ENCODE data around the gene SLC25A51.
"Not testable (repeated sequence)": the region's sequence is repeated elsewhere in the genome, so short reads cannot be mapped to it uniquely, and the experiment has no call there.

The SLC25A51 gene

GRCh38 chr9:37914701-37915358 lies 10.9 kb upstream of the SLC25A51 start:
- TF ChIP-seq Cebpa-rat (IDR thresholded peaks at IDR 0.05) = no peak
- Histone ChIP-seq H3K4me3 (no peak overlapping the region), H3K36me3 (no peaks in the 10 kb centered on the region), H3K27ac (no peak overlapping the region), H3K4me2 (no peak overlapping the region), H4K20me1 (no peaks in the 10 kb centered on the region), H3K9ac (no peak overlapping the region), H3K27me3 (no peaks in the 10 kb centered on the region), H3K4me1 (peaks cover 0 to 28% (median 9%) of the 10 kb centered on the region in 10 experiments; a peak in 13 of 20 replicates), H3K9me3 (replicated peaks in 1 of 11) (no peaks in the 10 kb centered on the region)

DNA sequence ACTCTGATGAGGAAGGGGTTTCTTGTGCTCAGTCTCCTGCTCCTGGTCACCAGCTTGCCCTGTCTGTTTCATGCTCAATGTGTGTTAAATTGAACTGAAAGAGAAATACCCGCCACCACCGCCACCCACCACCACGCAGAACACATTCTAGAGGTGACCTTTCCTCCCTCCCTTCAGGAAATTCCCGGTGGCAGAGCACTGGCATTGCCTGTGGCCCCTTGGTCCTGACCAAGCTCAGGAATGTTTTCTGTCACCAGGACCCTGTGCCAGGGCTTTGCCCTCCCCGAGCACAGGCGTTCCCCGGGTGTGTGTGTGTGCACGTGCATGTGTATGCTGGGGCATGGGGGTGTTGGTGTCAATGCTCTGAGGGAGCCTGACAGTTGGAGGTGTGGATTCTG lies 10.2 kb upstream of the SLC25A51 start:
- H3K4me2 ChIP-seq = no peak overlapping the region
- TF ChIP-seq Cebpa-rat (IDR thresholded peaks at IDR 0.05) = no peak
- no peak overlapping the region for H3K27ac ChIP-seq
- H3K9me3 ChIP-seq (replicated peaks in 1 of 11) = no peaks in the 10 kb centered on the region
- no peak overlapping the region for H3K9ac ChIP-seq
- H3K4me1 ChIP-seq = peaks cover 0 to 33% (median 11%) of the 10 kb centered on the region in 10 experiments; a peak in 14 of 20 replicates
- no peaks in the 10 kb centered on the region for H3K36me3 ChIP-seq
- H3K27me3 ChIP-seq = no peaks in the 10 kb centered on the region
- no peaks in the 10 kb centered on the region for H4K20me1 ChIP-seq
- no peak overlapping the region for H3K4me3 ChIP-seq

GRCh38 chr9:37913480-37914153 lies 9.7 kb upstream of the SLC25A51 start:
- no peaks in the 10 kb centered on the region for H3K9me3 ChIP-seq (replicated peaks in 1 of 11)
- H3K4me1 ChIP-seq = peaks cover 0 to 38% (median 15%) of the 10 kb centered on the region in 10 experiments; a peak in 18 of 20 replicates
- H3K9ac ChIP-seq = no peak overlapping the region
- H4K20me1 ChIP-seq = no peaks in the 10 kb centered on the region
- peak overlapping the region in 3 of 11 experiments; percentile 26 to 49 (median 40); a peak in 3 of 22 replicates for H3K4me2 ChIP-seq
- no peaks in the 10 kb centered on the region for H3K36me3 ChIP-seq
- H3K27ac ChIP-seq = peak overlapping the region in 2 of 11 experiments; percentile 41 to 42; a peak in 1 of 22 replicates
- H3K27me3 ChIP-seq = no peaks in the 10 kb centered on the region
- H3K4me3 ChIP-seq = no peak overlapping the region
- no peak for TF ChIP-seq Cebpa-rat (IDR thresholded peaks at IDR 0.05)

DNA sequence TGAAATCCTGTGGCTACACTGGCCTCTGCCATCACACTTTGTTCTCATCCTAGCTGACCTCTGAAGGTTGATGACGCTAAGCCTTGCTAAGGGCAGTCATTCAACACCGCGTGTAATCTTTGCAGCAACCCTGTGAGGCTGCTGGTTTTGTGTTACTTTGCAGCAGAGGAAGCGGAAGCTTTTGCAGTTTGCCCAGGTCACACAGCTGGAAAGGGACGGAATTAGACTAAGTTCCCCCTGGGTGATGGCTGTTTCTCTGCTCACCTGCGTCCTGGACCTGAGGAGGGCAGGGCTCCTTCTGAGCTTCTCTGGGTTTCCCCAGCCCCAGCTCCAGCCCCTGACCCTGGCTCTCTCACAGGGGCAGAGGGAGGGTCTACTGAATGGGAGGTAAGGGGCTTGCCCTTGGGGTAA lies 7.3 kb upstream of the SLC25A51 start:
- Histone ChIP-seq H3K9ac (peak overlapping the region in 2 of 11 experiments; percentile 12 to 29; a peak in 1 of 22 replicates), H3K4me2 (peak overlapping the region in 3 of 11 experiments; percentile 15 to 30 (median 24); a peak in 3 of 22 replicates), H3K9me3 (replicated peaks in 1 of 11) (no peaks in the 10 kb centered on the region), H3K27me3 (no peaks in the 10 kb centered on the region), H4K20me1 (no peaks in the 10 kb centered on the region), H3K4me3 (no peak overlapping the region), H3K4me1 (peaks cover 0 to 35% (median 15%) of the 10 kb centered on the region in 10 experiments; a peak in 18 of 20 replicates), H3K36me3 (no peaks in the 10 kb centered on the region), H3K27ac (peak overlapping the region in 1 of 11 experiments; percentile 19; a peak in 1 of 22 replicates)
- no peak for TF ChIP-seq Cebpa-rat (IDR thresholded peaks at IDR 0.05)

GRCh38 chr9:37910271-37910670 lies 6.3 kb upstream of the SLC25A51 start:
- H3K4me2 ChIP-seq = no peak overlapping the region
- no peak for TF ChIP-seq Cebpa-rat (IDR thresholded peaks at IDR 0.05)
- H3K36me3 ChIP-seq = no peaks in the 10 kb centered on the region
- no peak overlapping the region for H3K27ac ChIP-seq
- no peak overlapping the region for H3K9ac ChIP-seq
- peaks cover 0 to 35% (median 16%) of the 10 kb centered on the region in 10 experiments; a peak in 19 of 20 replicates for H3K4me1 ChIP-seq
- H3K27me3 ChIP-seq = no peaks in the 10 kb centered on the region
- H3K4me3 ChIP-seq = no peak overlapping the region
- H4K20me1 ChIP-seq = no peaks in the 10 kb centered on the region
- no peaks in the 10 kb centered on the region for H3K9me3 ChIP-seq (replicated peaks in 1 of 11)

DNA sequence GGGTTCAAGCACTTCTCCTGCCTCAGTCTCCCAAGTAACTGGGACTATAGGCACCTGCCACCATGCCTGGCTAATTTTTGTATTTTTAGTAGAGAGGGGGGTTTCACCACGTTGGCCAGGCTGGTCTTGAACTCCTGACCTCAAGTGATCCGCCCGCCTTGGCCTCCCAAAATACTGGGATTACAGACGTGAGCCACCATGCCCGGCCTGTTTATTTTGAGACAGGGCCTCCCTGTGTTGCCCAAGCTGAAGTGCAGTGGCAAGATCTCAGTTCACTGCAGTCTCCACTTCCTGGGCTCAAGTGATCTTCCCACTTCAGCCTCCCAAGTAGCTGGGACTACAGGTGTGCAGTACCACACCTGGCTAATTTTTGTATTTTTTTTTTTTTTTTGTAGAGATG lies 5.9 kb upstream of the SLC25A51 start:
- H4K20me1 ChIP-seq; H3K27ac ChIP-seq; H3K9me3 ChIP-seq (replicated peaks in 1 of 11); H3K9ac ChIP-seq; H3K36me3 ChIP-seq; H3K4me3 ChIP-seq; H3K27me3 ChIP-seq: not testable (repeated sequence)
- Histone ChIP-seq H3K4me2 (peak overlapping the region in 1 of 11 experiments; percentile 69; a peak in 1 of 22 replicates), H3K4me1 (peaks cover 4 to 39% (median 20%) of the 10 kb centered on the region in 10 experiments)

GRCh38 chr9:37909326-37909725 lies 5.4 kb upstream of the SLC25A51 start:
- peak overlapping the region in 7 of 11 experiments; percentile 22 to 69 (median 45); a peak in 12 of 22 replicates for H3K27ac ChIP-seq
- H3K4me2 ChIP-seq = peak overlapping the region in 9 of 11 experiments; percentile 15 to 75 (median 69); a peak in 13 of 22 replicates

GRCh38 chr9:37908698-37909186 lies 4.8 kb upstream of the SLC25A51 start:
- Histone ChIP-seq H3K4me3 (no peak overlapping the region), H3K36me3 (no peaks in the 10 kb centered on the region), H3K4me2 (peak overlapping the region in 9 of 11 experiments; percentile 15 to 75 (median 69); a peak in 15 of 22 replicates), H3K9ac (peak overlapping the region in 2 of 11 experiments; percentile 30 to 36; a peak in 3 of 22 replicates), H3K9me3 (replicated peaks in 1 of 11) (no peaks in the 10 kb centered on the region), H3K27ac (peak overlapping the region in 8 of 11 experiments; percentile 3 to 69 (median 42); a peak in 13 of 22 replicates), H3K4me1 (peaks cover 10 to 42% (median 25%) of the 10 kb centered on the region in 10 experiments), H3K27me3 (no peaks in the 10 kb centered on the region), H4K20me1 (peaks cover 0 to under 1% (median 0%) of the 10 kb centered on the region in 11 experiments; a peak in 1 of 22 replicates)
- peak in 10 of 11 experiments; percentile 22 to 85 (median 68); a peak in 17 of 22 replicates for TF ChIP-seq Cebpa-rat (IDR thresholded peaks at IDR 0.05)

More at GRCh38 chr9:37909326-37909725, 5.4 kb upstream of the SLC25A51 start:
- H3K27me3 ChIP-seq = no peaks in the 10 kb centered on the region
- H3K36me3 ChIP-seq = no peaks in the 10 kb centered on the region
- H3K4me1 ChIP-seq = peaks cover 9 to 44% (median 25%) of the 10 kb centered on the region in 10 experiments
- no peaks in the 10 kb centered on the region for H4K20me1 ChIP-seq
- no peaks in the 10 kb centered on the region for H3K9me3 ChIP-seq (replicated peaks in 1 of 11)
- TF ChIP-seq Cebpa-rat (IDR thresholded peaks at IDR 0.05) = no peak
- H3K9ac ChIP-seq = peak overlapping the region in 1 of 11 experiments; percentile 30; a peak in 2 of 22 replicates
- no peak overlapping the region for H3K4me3 ChIP-seq

DNA sequence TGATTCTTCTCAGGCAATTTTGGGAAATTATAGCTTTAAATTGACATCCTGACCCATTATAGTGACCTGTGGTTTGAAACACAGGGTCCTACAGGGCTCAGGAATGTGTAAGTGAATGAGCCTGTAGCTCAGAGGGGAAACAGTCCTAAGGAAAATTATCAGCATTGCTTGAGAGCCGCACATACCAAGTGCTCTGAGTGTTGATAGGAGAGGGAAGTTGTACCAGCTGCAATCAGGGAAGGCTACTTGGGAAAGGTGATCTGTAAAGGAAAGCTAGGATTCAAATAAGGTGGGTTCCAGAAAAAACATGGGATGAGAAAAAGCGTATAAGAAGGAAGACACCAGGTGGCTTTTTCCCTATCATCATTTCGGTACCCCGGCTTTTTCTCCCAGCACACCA lies 4.4 kb upstream of the SLC25A51 start:
- Histone ChIP-seq H3K9ac (peak overlapping the region in 3 of 11 experiments; percentile 4 to 36 (median 19); a peak in 2 of 22 replicates), H4K20me1 (peaks cover 0 to 5% (median 0%) of the 10 kb centered on the region in 11 experiments; a peak in 3 of 22 replicates), H3K4me3 (no peak overlapping the region), H3K36me3 (no peaks in the 10 kb centered on the region), H3K27me3 (no peaks in the 10 kb centered on the region), H3K4me1 (peaks cover 10 to 41% (median 24%) of the 10 kb centered on the region in 10 experiments), H3K27ac (peak overlapping the region in 6 of 11 experiments; percentile 0 to 69 (median 46); a peak in 8 of 22 replicates), H3K4me2 (peak overlapping the region in 9 of 11 experiments; percentile 15 to 75 (median 69); a peak in 14 of 22 replicates), H3K9me3 (replicated peaks in 1 of 11) (no peaks in the 10 kb centered on the region)
- no peak for TF ChIP-seq Cebpa-rat (IDR thresholded peaks at IDR 0.05)
